K562 (cell line): ENCODE results near the gene EVC. TPM values are rescaled to one million over a fixed set of nuclear protein-coding genes. Genes with fewer than 3 reads are reported as not detected.
A peak's percentile ranks its signal among the peaks of the same experiment; 100 is the strongest.

Experiments used
- CBFA2T3 ChIP-seq: fragments of 450-650 bp; IDR thresholded peaks from 2 replicates; pipeline ENCODE4 v1.6.1; 2017
- ETV5 ChIP-seq: sonication (generic); formaldehyde crosslinking; IDR thresholded peaks from 2 replicates; pipeline ENCODE4 v1.4.0; 2020; ENCODE audit warnings: low read depth, mild to moderate bottlenecking, missing genetic modification reagents
- FIP1L1 ChIP-seq: fragments of 200-400 bp; formaldehyde crosslinking; IDR thresholded peaks from 2 replicates; pipeline ENCODE4 v1.6.1; 2018; ENCODE audit warnings: mild to moderate bottlenecking, low read depth, low read length; ENCODE audit not compliant: poor library complexity, severe bottlenecking
- FOXA3 ChIP-seq, 2 experiments: fragments of 450-650 bp in 1 of 2; sonication (generic) in 1 of 2; formaldehyde crosslinking; IDR thresholded peaks in 1 of 2; conservative IDR thresholded peaks in 1 of 2; 2 replicates each; pipeline versions ENCODE4 v1.4.0 to v1.8.0; 2020 to 2022; ENCODE audit warnings: mild to moderate bottlenecking in 2 of 2, missing genetic modification reagents in 1 of 2
- GABPA ChIP-seq: fragments of 200-800 bp; sonication (Bioruptor generic); conservative IDR thresholded peaks from 2 replicates; pipeline ENCODE4 v1.6.1; 2016; ENCODE audit warnings: low read depth, missing genetic modification characterization, missing compliant biosample characterization
- GABPB1 ChIP-seq: sonication (generic); formaldehyde crosslinking; IDR thresholded peaks from 2 replicates; pipeline ENCODE4 v1.8.0; 2022; ENCODE audit warnings: mild to moderate bottlenecking, missing genetic modification reagents
- HLTF ChIP-seq: fragments of 450-650 bp; IDR thresholded peaks from 2 replicates; pipeline ENCODE4 v1.6.1; 2016
- JUND ChIP-seq, 2 experiments: IDR thresholded peaks; 2 replicates in 1 of 2; 3 replicates in 1 of 2; pipeline ENCODE4 v1.6.1; 2011; ENCODE audit warnings: borderline replicate concordance in 2 of 2, low read depth in 2 of 2, low read length in 2 of 2, improper control_type of control experiment in 1 of 2, missing biosample characterization in 1 of 2, missing genetic modification characterization in 1 of 2, missing genetic modification reagents in 1 of 2
- KLF13 ChIP-seq: fragments of 450-650 bp; IDR thresholded peaks from 2 replicates; pipeline ENCODE4 v1.6.1; 2016; ENCODE audit warnings: missing genetic modification characterization, low read depth, mild to moderate bottlenecking, missing compliant biosample characterization, moderate library complexity, borderline replicate concordance
- MCM7 ChIP-seq, 2 experiments: fragments of 450-650 bp; IDR thresholded peaks; 2 replicates each; pipeline ENCODE4 v1.6.1; 2016 to 2018
- MECOM ChIP-seq: fragments of 250-450 bp; sonication (Bioruptor Pico); IDR thresholded peaks from 2 replicates; pipeline ENCODE4 v1.8.0; 2022; ENCODE audit warnings: inconsistent platforms
- NFIC ChIP-seq: fragments of 450-650 bp; IDR thresholded peaks from 2 replicates; pipeline ENCODE4 v1.6.1; 2017; ENCODE audit warnings: mild to moderate bottlenecking, inconsistent platforms
- NFXL1 ChIP-seq: fragments of 450-650 bp; formaldehyde crosslinking; IDR thresholded peaks from 2 replicates; pipeline ENCODE4 v1.4.0; 2021; ENCODE audit warnings: mild to moderate bottlenecking
- RFX7 ChIP-seq: fragments of 250-450 bp; sonication (Bioruptor Pico); IDR thresholded peaks from 2 replicates; pipeline ENCODE4 v1.5.1; 2021; ENCODE audit warnings: mild to moderate bottlenecking
- SETDB1 ChIP-seq: IDR thresholded peaks from one replicate; pipeline ENCODE4 v1.6.1; 2012; ENCODE audit warnings: low read length, control low read depth, inconsistent platforms
- SP2 ChIP-seq: IDR thresholded peaks from 2 replicates; pipeline ENCODE4 v1.6.1; 2011; ENCODE audit warnings: mild to moderate bottlenecking, low read depth, low read length, moderate library complexity; ENCODE audit not compliant: poor library complexity, severe bottlenecking; ENCODE audit errors: extremely low read depth
- TBL1XR1 ChIP-seq, 2 experiments: IDR thresholded peaks; 2 replicates each; pipeline ENCODE4 v1.6.1; 2012; ENCODE audit warnings: improper control_type of control experiment in 2 of 2, low read length in 2 of 2, mild to moderate bottlenecking in 1 of 2
- TGIF2 ChIP-seq: sonication (generic); formaldehyde crosslinking; IDR thresholded peaks from 2 replicates; pipeline ENCODE4 v1.8.1; 2022; ENCODE audit warnings: mild to moderate bottlenecking, missing genetic modification reagents, moderate library complexity
- ZFP30 ChIP-seq: fragments of 250-450 bp; sonication (Bioruptor Pico); IDR thresholded peaks from 2 replicates; pipeline ENCODE4 v1.8.0; 2022; ENCODE audit warnings: moderate library complexity, mild to moderate bottlenecking, inconsistent platforms, borderline replicate concordance
- ZNF23 ChIP-seq: fragments of 250-450 bp; sonication (Bioruptor Pico); IDR thresholded peaks from 2 replicates; pipeline ENCODE4 v1.4.0; 2020; ENCODE audit warnings: mild to moderate bottlenecking
- ZNF24 ChIP-seq: fragments of 450-650 bp; IDR thresholded peaks from 2 replicates; pipeline ENCODE4 v1.6.1; 2016
- ZNF280A ChIP-seq: fragments of 450-650 bp; IDR thresholded peaks from 2 replicates; pipeline ENCODE4 v1.6.1; 2018; ENCODE audit warnings: mild to moderate bottlenecking, low read depth; ENCODE audit not compliant: partially characterized antibody
- ZNF282 ChIP-seq: sonication (generic); formaldehyde crosslinking; IDR thresholded peaks from 2 replicates; pipeline ENCODE4 v1.8.1; 2023; ENCODE audit warnings: missing genetic modification reagents
- ZNF311 ChIP-seq: fragments of 250-450 bp; sonication (Bioruptor Pico); IDR thresholded peaks from 2 replicates; pipeline ENCODE4 v1.4.0; 2020; ENCODE audit warnings: mild to moderate bottlenecking, moderate library complexity
- ZNF444 ChIP-seq: fragments of 250-450 bp; sonication (Bioruptor Pico); IDR thresholded peaks from 2 replicates; pipeline ENCODE4 v1.4.0; 2020; ENCODE audit warnings: mild to moderate bottlenecking, moderate library complexity
- polyA plus RNA-seq, 8 experiments: library from polyadenylated mRNA; depleted of rRNA in 4 of 8; stranded (reverse) in 5 of 8; unstranded in 3 of 8; fragments of >200 nt; fragmentation: Nextera tagmentation in 2 of 8; fragmentation: Illumina TruSeq in 1 of 8; extraction: Ambion mirVana in 2 of 8; extraction: Trizol in 1 of 8; gene quantifications; 2 replicates each; pipeline versions ENCODE4 v1.2.1 to v1.2.3, GENCODE V29; 2011 to 2014; ENCODE audit warnings: inconsistent platforms in 1 of 8, missing spikeins in 1 of 8
- total RNA-seq, 7 experiments: library from RNA; depleted of rRNA in 6 of 7; stranded (reverse); fragments of >200 nt in 6 of 7; fragmentation: Illumina TruSeq in 2 of 7; extraction: Trizol in 2 of 7; gene quantifications; 2 replicates each; pipeline versions ENCODE4 v1.2.1 to v1.2.3, GENCODE V29; 2011 to 2021; ENCODE audit warnings: low replicate concordance in 1 of 7
- TF ChIP-seq, protein P1 (sequence below): fragments of 450-650 bp; IDR thresholded peaks from 2 replicates; pipeline ENCODE4 v1.6.1; 2016
- TF ChIP-seq, protein P2 (sequence below): fragments of 450-650 bp; IDR thresholded peaks from one replicate; pipeline ENCODE4 v1.6.1; 2018; ENCODE audit warnings: mild to moderate bottlenecking, moderate library complexity; ENCODE audit not compliant: partially characterized antibody

EVC gene
- total and polyA plus RNA-seq, 9 of the 15 experiments (the other 6 are each of a cell fraction or from before 2014, with no cell fraction given): 0.03 to 3.2 (median 1.1) TPM

- TF ChIP-seq ZNF280A: no peak
- peak; percentile 69; the same call in 1 of the 2 replicates for TF ChIP-seq JUND (IDR thresholded peaks at IDR 0.05; ENCODE audit: borderline replicate concordance, low read depth, low read length)
- TF ChIP-seq JUND (tag; IDR thresholded peaks at IDR 0.05; ENCODE audit: borderline replicate concordance, low read depth, low read length): peak; percentile 37; the same call in 1 of the 3 replicates
- no peak for TF ChIP-seq KLF13 (tag)
- no peak for TF ChIP-seq TGIF2 (CRISPR knock-in tag)
- TF ChIP-seq ETV5: no peak
- no peak for TF ChIP-seq MCM7 (IDR thresholded peaks at IDR 0.05)
- TF ChIP-seq ZNF282: no peak
- peak; percentile 38 for TF ChIP-seq CBFA2T3
- no peak for TF ChIP-seq SETDB1
- no peak for TF ChIP-seq ZNF24
- no peak for TF ChIP-seq FIP1L1
- no peak for TF ChIP-seq SP2
- no peak for TF ChIP-seq NFXL1 (CRISPR knock-in tag)
- no peak for TF ChIP-seq TBL1XR1 (IDR thresholded peaks at IDR 0.05; ENCODE audit: low read length in 2 of 2)
- TF ChIP-seq, protein P1, sequence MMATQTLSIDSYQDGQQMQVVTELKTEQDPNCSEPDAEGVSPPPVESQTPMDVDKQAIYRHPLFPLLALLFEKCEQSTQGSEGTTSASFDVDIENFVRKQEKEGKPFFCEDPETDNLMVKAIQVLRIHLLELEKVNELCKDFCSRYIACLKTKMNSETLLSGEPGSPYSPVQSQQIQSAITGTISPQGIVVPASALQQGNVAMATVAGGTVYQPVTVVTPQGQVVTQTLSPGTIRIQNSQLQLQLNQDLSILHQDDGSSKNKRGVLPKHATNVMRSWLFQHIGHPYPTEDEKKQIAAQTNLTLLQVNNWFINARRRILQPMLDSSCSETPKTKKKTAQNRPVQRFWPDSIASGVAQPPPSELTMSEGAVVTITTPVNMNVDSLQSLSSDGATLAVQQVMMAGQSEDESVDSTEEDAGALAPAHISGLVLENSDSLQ: no peak
- TF ChIP-seq ZNF23: no peak
- TF ChIP-seq MECOM (CRISPR knock-in tag): no peak
- no peak for TF ChIP-seq HLTF
- no peak for TF ChIP-seq FOXA3 (CRISPR knock-in tag; conservative IDR thresholded peaks at IDR 0.05 in 1 of 2, IDR thresholded peaks at IDR 0.05 in 1 of 2)
- TF ChIP-seq GABPB1: no peak
- peak; percentile 74 for TF ChIP-seq GABPA
- no peak for TF ChIP-seq ZNF444 (CRISPR knock-in tag)
- no peak for TF ChIP-seq NFIC
- no peak for TF ChIP-seq RFX7 (CRISPR knock-in tag)
- no peak for TF ChIP-seq ZFP30
- TF ChIP-seq, protein P2, sequence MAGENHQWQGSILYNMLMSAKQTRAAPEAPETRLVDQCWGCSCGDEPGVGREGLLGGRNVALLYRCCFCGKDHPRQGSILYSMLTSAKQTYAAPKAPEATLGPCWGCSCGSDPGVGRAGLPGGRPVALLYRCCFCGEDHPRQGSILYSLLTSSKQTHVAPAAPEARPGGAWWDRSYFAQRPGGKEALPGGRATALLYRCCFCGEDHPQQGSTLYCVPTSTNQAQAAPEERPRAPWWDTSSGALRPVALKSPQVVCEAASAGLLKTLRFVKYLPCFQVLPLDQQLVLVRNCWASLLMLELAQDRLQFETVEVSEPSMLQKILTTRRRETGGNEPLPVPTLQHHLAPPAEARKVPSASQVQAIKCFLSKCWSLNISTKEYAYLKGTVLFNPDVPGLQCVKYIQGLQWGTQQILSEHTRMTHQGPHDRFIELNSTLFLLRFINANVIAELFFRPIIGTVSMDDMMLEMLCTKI: no peak
- TF ChIP-seq ZNF311 (CRISPR knock-in tag): no peak
Measured at GRCh38 chr4:5753766-5754528, 42.9 kb downstream of the EVC start (continued).
